A549 (cell line): ENCODE data around the gene RPL13. TPM values are rescaled to one million over a fixed set of nuclear protein-coding genes. Genes with fewer than 3 reads are reported as not detected.

ENCODE experiments used
- ATAC-seq, 2 experiments: fragments of 200-7000 bp in 1 of 2; fragments of >200 bp in 1 of 2; cut with Nextera tagmentation in 1 of 2; cut with Tn5 transposase in 1 of 2; 3 replicates each; pipeline versions ENCODE4 v1.8.0 to v1.9.1; 2018 to 2020; ENCODE audit warnings: mild to moderate bottlenecking in 1 of 2, moderate library complexity in 1 of 2
- CTCF ChIA-PET: fragments of 300-600 bp; sonication (Branson Sonifier 250); formaldehyde crosslinking; extraction: SDS; loops from one replicate; lab custom pipeline; 2021; ENCODE audit warnings: antibody characterized with exemption, inconsistent platforms; lab: Yijun Ruan, JAX
- POLR2A ChIA-PET: fragments of 350-600 bp; formaldehyde crosslinking; extraction: SDS; loops from one replicate; lab custom pipeline; 2021; ENCODE audit warnings: antibody characterized with exemption, inconsistent platforms; lab: Yijun Ruan, JAX
- DNase-seq, 2 experiments: peaks; one replicate each; pipeline versions ENCODE4 v3.0.0 to v3.0.0-alpha.2; 2011 to 2016; ENCODE audit warnings: low read depth in 1 of 2, low spot score in 1 of 2
- FAIRE-seq: peaks from 2 replicates; lab custom pipeline; 2011; peaks lifted over from hg19 to GRCh38; lab: Jason Lieb, UNC
- H3K27ac ChIP-seq, 2 experiments: fragments of >200 bp; sonication (Bioruptor Twin); formaldehyde crosslinking; 3 replicates each; pipeline ENCODE4 v1.5.1; 2016 to 2017
- H3K4me1 ChIP-seq: fragments of >200 bp; sonication (Bioruptor Twin); formaldehyde crosslinking; 3 replicates; pipeline ENCODE4 v1.6.1; 2016
- H3K4me2 ChIP-seq: fragments of >200 bp; sonication (Bioruptor Twin); formaldehyde crosslinking; 3 replicates; pipeline ENCODE4 v1.6.1; 2016
- H3K4me3 ChIP-seq: fragments of >200 bp; sonication (Bioruptor Twin); formaldehyde crosslinking; 3 replicates; pipeline ENCODE4 v1.5.1; 2016
- H3K9me3 ChIP-seq: fragments of >200 bp; sonication (Bioruptor Twin); formaldehyde crosslinking; 3 replicates; pipeline ENCODE4 v1.6.1; 2016
- ATOH8 ChIP-seq: fragments of 250-450 bp; sonication (Bioruptor Pico); IDR thresholded peaks from 2 replicates; pipeline ENCODE4 v1.5.0; 2020; ENCODE audit warnings: low read depth, mild to moderate bottlenecking, moderate library complexity
- CBX2 ChIP-seq: fragments of 200-600 bp; sonication (generic); IDR thresholded peaks from 2 replicates; pipeline ENCODE4 v1.6.1; 2016; ENCODE audit warnings: low read depth, mild to moderate bottlenecking, borderline replicate concordance
- CBX8 ChIP-seq: fragments of 200-600 bp; sonication (generic); IDR thresholded peaks from 2 replicates; pipeline ENCODE4 v1.6.1; 2016
- CHD2 ChIP-seq: fragments of 150-350 bp; IDR thresholded peaks from 2 replicates; pipeline ENCODE4 v1.6.1; 2014; ENCODE audit warnings: low read length; ENCODE audit not compliant: partially characterized antibody
- CTCF ChIP-seq: fragments of >200 bp; sonication (Bioruptor Twin); formaldehyde crosslinking; IDR thresholded peaks from 3 replicates; pipeline ENCODE4 v1.5.1; 2016
- E2F6 ChIP-seq: IDR thresholded peaks from 2 replicates; pipeline ENCODE4 v1.6.1; 2012; ENCODE audit warnings: low read depth, borderline replicate concordance
- EHF ChIP-seq: fragments of 250-450 bp; sonication (Bioruptor Pico); IDR thresholded peaks from 2 replicates; pipeline ENCODE4 v1.5.0; 2020; ENCODE audit warnings: mild to moderate bottlenecking
- FOSL2 ChIP-seq, 2 experiments: fragments of 450-650 bp in 1 of 2; fragments of >200 bp in 1 of 2; sonication (Bioruptor Twin) in 1 of 2; formaldehyde crosslinking; IDR thresholded peaks; 2 replicates each; pipeline versions ENCODE4 v1.5.0 to v1.6.1; 2016 to 2020; ENCODE audit warnings: mild to moderate bottlenecking in 1 of 2, moderate library complexity in 1 of 2
- FOXS1 ChIP-seq: fragments of 250-450 bp; sonication (Bioruptor Pico); IDR thresholded peaks from 2 replicates; pipeline ENCODE4 v1.5.0; 2020; ENCODE audit warnings: mild to moderate bottlenecking, moderate library complexity
- HDAC2 ChIP-seq: fragments of 200-600 bp; sonication (generic); IDR thresholded peaks from 2 replicates; pipeline ENCODE4 v1.6.1; 2016
- HOXB13 ChIP-seq: fragments of 250-450 bp; sonication (Bioruptor Pico); IDR thresholded peaks from 2 replicates; pipeline ENCODE4 v1.5.0; 2020; ENCODE audit warnings: low read depth, mild to moderate bottlenecking, moderate library complexity
- HOXB5 ChIP-seq: fragments of 250-450 bp; sonication (Bioruptor Pico); IDR thresholded peaks from 2 replicates; pipeline ENCODE4 v1.5.0; 2020; ENCODE audit warnings: mild to moderate bottlenecking, moderate library complexity
- KDM1A ChIP-seq: fragments of 200-600 bp; sonication (generic); IDR thresholded peaks from 2 replicates; pipeline ENCODE4 v1.6.1; 2016; ENCODE audit warnings: low read depth, mild to moderate bottlenecking
- KDM5A ChIP-seq: fragments of 200-600 bp; sonication (generic); IDR thresholded peaks from 2 replicates; pipeline ENCODE4 v1.6.1; 2016; ENCODE audit warnings: antibody characterized with exemption, mild to moderate bottlenecking
- MAFK ChIP-seq: fragments of 450-650 bp; IDR thresholded peaks from 2 replicates; pipeline ENCODE4 v1.6.1; 2014; ENCODE audit not compliant: partially characterized antibody
- MAX ChIP-seq: IDR thresholded peaks from 2 replicates; pipeline ENCODE4 v1.6.1; 2012
- MYC ChIP-seq: IDR thresholded peaks from 2 replicates; pipeline ENCODE4 v1.6.1; 2012; ENCODE audit warnings: mild to moderate bottlenecking, inconsistent platforms, low read length, improper control_type of control experiment, borderline replicate concordance
- NFE2L2 ChIP-seq: fragments of 150-350 bp; conservative IDR thresholded peaks from 2 replicates; pipeline ENCODE4 v1.6.1; 2014; ENCODE audit warnings: low read length
- NR3C1 ChIP-seq: fragments of >200 bp; sonication (Bioruptor Twin); formaldehyde crosslinking; IDR thresholded peaks from 3 replicates; pipeline ENCODE4 v1.6.1; 2017
- POLR2A ChIP-seq: IDR thresholded peaks from 2 replicates; pipeline ENCODE4 v1.6.1; 2012; ENCODE audit warnings: mild to moderate bottlenecking, low read length
- POLR2AphosphoS2 ChIP-seq: conservative IDR thresholded peaks from 2 replicates; pipeline ENCODE4 v1.6.1; 2012; ENCODE audit warnings: low read length, improper control_type of control experiment, inconsistent platforms
- RFX5 ChIP-seq: fragments of 450-650 bp; IDR thresholded peaks from 2 replicates; pipeline ENCODE4 v1.7.1; 2014; ENCODE audit warnings: antibody characterized with exemption, mild to moderate bottlenecking, moderate library complexity
- RNF2 ChIP-seq: fragments of 200-600 bp; sonication (generic); IDR thresholded peaks from 2 replicates; pipeline ENCODE4 v1.6.1; 2016; ENCODE audit warnings: low read depth, mild to moderate bottlenecking, antibody characterized with exemption, moderate library complexity, borderline replicate concordance
- SMC3 ChIP-seq: fragments of >200 bp; sonication (Bioruptor Twin); formaldehyde crosslinking; IDR thresholded peaks from 3 replicates; pipeline ENCODE4 v1.6.1; 2018; ENCODE audit warnings: inconsistent platforms
- TFCP2L1 ChIP-seq: fragments of 250-450 bp; sonication (Bioruptor Pico); IDR thresholded peaks from 2 replicates; pipeline ENCODE4 v1.5.0; 2021; ENCODE audit warnings: mild to moderate bottlenecking
- TP53 ChIP-seq: fragments of 250-450 bp; sonication (Bioruptor Pico); IDR thresholded peaks from 2 replicates; pipeline ENCODE4 v1.5.0; 2021; ENCODE audit warnings: mild to moderate bottlenecking, moderate library complexity
- USF2 ChIP-seq: fragments of 450-650 bp; IDR thresholded peaks from 2 replicates; pipeline ENCODE4 v1.6.1; 2014; ENCODE audit warnings: antibody characterized with exemption
- ZFP36 ChIP-seq: fragments of 450-650 bp; IDR thresholded peaks from 2 replicates; pipeline ENCODE4 v1.6.1; 2014; ENCODE audit warnings: borderline replicate concordance; ENCODE audit not compliant: partially characterized antibody
- ZNF302 ChIP-seq: fragments of 250-450 bp; sonication (Bioruptor Pico); IDR thresholded peaks from 2 replicates; pipeline ENCODE4 v1.9.0; 2021; ENCODE audit warnings: inconsistent platforms, mild to moderate bottlenecking, moderate library complexity
- ZSCAN20 ChIP-seq: fragments of 250-450 bp; sonication (Bioruptor Pico); IDR thresholded peaks from 2 replicates; pipeline ENCODE4 v1.8.0; 2022; ENCODE audit warnings: mild to moderate bottlenecking, moderate library complexity
- WGBS: methylation state at CpG from one replicate; pipeline ENCODE4 v1.1.6; 2017; ENCODE audit errors: missing lambda C conversion rate; 5-methylcytosine and 5-hydroxymethylcytosine counted together
- polyA plus RNA-seq, 4 experiments: library from polyadenylated mRNA; depleted of rRNA in 3 of 4; stranded (reverse); fragments of >200 nt; fragmentation: RNase III in 1 of 4; extraction: RNeasy Plus Mini Kit Qiagen cat#74134 plus additional on column Dnase treatment in 1 of 4; gene quantifications; 2 replicates in 3 of 4; 3 replicates in 1 of 4; pipeline ENCODE4 v1.2.3, GENCODE V29; 2011 to 2017

RPL13 gene
- polyA plus RNA-seq, 2 of the 4 experiments (the other 2 are of a cell fraction) = 2,911 to 3,044 TPM

GRCh38 chr16:89540557-89540956 lies 19.9 kb upstream of the RPL13 start:
- Histone ChIP-seq H3K4me3 (no peak overlapping the region), H3K4me2 (no peak overlapping the region), H3K27ac (no peak overlapping the region), H3K9me3 (no peaks in the 10 kb centered on the region), H3K4me1 (no peaks in the 10 kb centered on the region)
- TF ChIP-seq USF2 (peak; percentile 28; the same call in 1 of the 2 replicates), MAX (no peak), ZFP36 (no peak)
- POLR2A ChIA-PET = no interaction called here
- no peak for DNase-seq
- 87% methylated on average over 13 of the region's 13 CpGs for WGBS
- CTCF ChIA-PET = interaction anchor here (0.6 to 2.3 kb wide), 8 partner anchors 8 to 227 kb away, joined by 3 to 8 read pairs (median 4); no protein-coding TSS in a partner anchor
- ATAC-seq = no peak
- FAIRE-seq = no peak

- TF ChIP-seq ZNF302 (no peak), POLR2A (no peak), RFX5 (no peak), NFE2L2 (no peak)
- no peak for FAIRE-seq
- Histone ChIP-seq H3K9me3 (no peaks in the 10 kb centered on the region), H3K4me2 (no peak overlapping the region), H3K27ac (no peak overlapping the region), H3K4me3 (no peak overlapping the region), H3K4me1 (no peaks in the 10 kb centered on the region)
- peak in 1 of 2 experiments; percentile 14; a peak in 2 of 6 replicates for ATAC-seq
- CTCF ChIA-PET = interaction anchor here (1.1 to 1.8 kb wide), 4 partner anchors 10 to 100 kb away, joined by 3 to 5 read pairs (median 4); no protein-coding TSS in a partner anchor
- 94% methylated on average over 16 of the region's 21 CpGs for WGBS
- DNase-seq = no peak
- POLR2A ChIA-PET = no interaction called here
Measured at GRCh38 chr16:89541792-89542191, 18.7 kb upstream of the RPL13 start.

GRCh38 chr16:89544113-89544512 lies 16.4 kb upstream of the RPL13 start:
- no peaks in the 10 kb centered on the region for H3K4me1 ChIP-seq
- no peak for FAIRE-seq
- POLR2A ChIA-PET = no interaction called here

GRCh38 chr16:89544713-89545043 lies 15.8 kb upstream of the RPL13 start:
- Histone ChIP-seq H3K4me2 (no peak overlapping the region), H3K4me1 (no peaks in the 10 kb centered on the region), H3K4me3 (no peak overlapping the region), H3K9me3 (no peaks in the 10 kb centered on the region), H3K27ac (no peak overlapping the region)
- CTCF ChIA-PET = interaction anchor here (6.2 kb wide), 1 partner anchor 13 kb away, joined by 41 read pairs; no protein-coding TSS in a partner anchor
- FAIRE-seq (no peak), DNase-seq (no peak), ATAC-seq (no peak)
- POLR2A ChIA-PET = no interaction called here
- 92% methylated on average over 13 of the region's 13 CpGs for WGBS
- TF ChIP-seq CTCF = no peak
- TF ChIP-seq TFCP2L1 (CRISPR knock-in tag) = no peak
- no peak for TF ChIP-seq KDM5A
- TF ChIP-seq CHD2 = no peak
- no peak for TF ChIP-seq MYC
- no peak for TF ChIP-seq CBX8
- TF ChIP-seq FOXS1 (CRISPR knock-in tag) = no peak
- TF ChIP-seq ZFP36 = no peak
- no peak for TF ChIP-seq RFX5

More at GRCh38 chr16:89544113-89544512, 16.4 kb upstream of the RPL13 start:
- no peak for ATAC-seq
- DNase-seq = no peak
- Histone ChIP-seq H3K4me2 (no peak overlapping the region), H3K9me3 (no peaks in the 10 kb centered on the region), H3K4me3 (no peak overlapping the region)
- CTCF ChIA-PET = interaction anchor here (0.6 to 1.2 kb wide), 3 partner anchors 8 to 123 kb away, joined by 3 to 5 read pairs (median 3); partner anchors contain the start of gene CPNE7
- 93% methylated on average over 10 of the region's 11 CpGs for WGBS
- TF ChIP-seq MAFK = no peak
- no peak for TF ChIP-seq HOXB5 (CRISPR knock-in tag)
- TF ChIP-seq NR3C1 = no peak
- TF ChIP-seq FOSL2 (IDR thresholded peaks at IDR 0.05) = no peak
- no peak for TF ChIP-seq FOSL2 (CRISPR knock-in tag; IDR thresholded peaks at IDR 0.05)
- TF ChIP-seq KDM1A = no peak
- TF ChIP-seq HDAC2 = no peak
- no peak for TF ChIP-seq CBX2
- TF ChIP-seq FOXS1 (CRISPR knock-in tag) = no peak
- no peak for TF ChIP-seq RNF2
- no peak for TF ChIP-seq ATOH8 (CRISPR knock-in tag)
- no peak for TF ChIP-seq ZNF302
- no peak for TF ChIP-seq ZSCAN20 (CRISPR knock-in tag)
- no peak for TF ChIP-seq HOXB13 (CRISPR knock-in tag)
- TF ChIP-seq EHF (CRISPR knock-in tag) = no peak
- TF ChIP-seq CHD2 = no peak
- no peak for TF ChIP-seq SMC3
- no peak for TF ChIP-seq POLR2A
- no peak for TF ChIP-seq TP53 (CRISPR knock-in tag)
- TF ChIP-seq E2F6 = no peak
- TF ChIP-seq POLR2AphosphoS2 = no peak
- TF ChIP-seq, all 56 proteins: peak for 0
- H3K27ac ChIP-seq = no peak overlapping the region
